Activated B cell treated with CpG ODN at 0.5 μM for 24 hours (primary cell): ENCODE data around the gene C12orf57. TPM values are rescaled to one million over a fixed set of nuclear protein-coding genes. Genes with fewer than 3 reads are reported as not detected.

Experiments used
- ATAC-seq: fragments of 200-7000 bp; cut with Tn5 transposase; one replicate; pipeline ENCODE4 v1.10.0; 2021; ENCODE audit warnings: low read depth, mild to moderate bottlenecking, moderate library complexity
- CTCF ChIA-PET: fragments of 350-600 bp; sonication (Branson Sonifier 250); formaldehyde crosslinking; loops from one replicate; lab custom pipeline; 2021; ENCODE audit warnings: antibody characterized with exemption; lab: Charles Lee
- POLR2A ChIA-PET: fragments of 350-600 bp; sonication (Branson Sonifier 250); formaldehyde crosslinking; loops from one replicate; lab custom pipeline; 2021; ENCODE audit warnings: antibody characterized with exemption; lab: Charles Lee
- DNase-seq: peaks from one replicate; pipeline ENCODE4 v3.0.0; 2022
- H3K27ac Mint-ChIP-seq: one replicate; pipeline ENCODE4 v1.8.0; 2020; ENCODE audit warnings: mixed read lengths
- H3K27me3 Mint-ChIP-seq: one replicate; pipeline ENCODE4 v1.8.0; 2021; ENCODE audit warnings: mixed read lengths
- H3K36me3 Mint-ChIP-seq: one replicate; pipeline ENCODE4 v1.8.0; 2021; ENCODE audit warnings: low read depth, mixed read lengths
- H3K4me1 Mint-ChIP-seq: one replicate; pipeline ENCODE4 v1.8.0; 2021; ENCODE audit warnings: mixed read lengths
- H3K4me3 Mint-ChIP-seq: one replicate; pipeline ENCODE4 v1.8.0; 2020; ENCODE audit warnings: mild to moderate bottlenecking, mixed read lengths
- H3K9me3 Mint-ChIP-seq: one replicate; pipeline ENCODE4 v1.8.0; 2020; ENCODE audit warnings: mixed read lengths
- intact Hi-C: fragments of 100-400 bp; cut with micrococcal nuclease; formaldehyde crosslinking; loops from one replicate; pipeline ENCODE4 v1.15.1; 2024
- total RNA-seq: library from RNA; stranded (reverse); gene quantifications from 2 replicates; pipeline ENCODE4 v1.2.3, GENCODE V29; 2022
- TF ChIP-seq, protein P1 (sequence below): fragments of 200-600 bp; IDR thresholded peaks from one replicate; pipeline ENCODE4 v1.8.0; 2022; ENCODE audit warnings: antibody characterized with exemption, mild to moderate bottlenecking

The C12orf57 gene
- total RNA-seq, 1 donor from 2014 or later, result 54.8 TPM

DNA sequence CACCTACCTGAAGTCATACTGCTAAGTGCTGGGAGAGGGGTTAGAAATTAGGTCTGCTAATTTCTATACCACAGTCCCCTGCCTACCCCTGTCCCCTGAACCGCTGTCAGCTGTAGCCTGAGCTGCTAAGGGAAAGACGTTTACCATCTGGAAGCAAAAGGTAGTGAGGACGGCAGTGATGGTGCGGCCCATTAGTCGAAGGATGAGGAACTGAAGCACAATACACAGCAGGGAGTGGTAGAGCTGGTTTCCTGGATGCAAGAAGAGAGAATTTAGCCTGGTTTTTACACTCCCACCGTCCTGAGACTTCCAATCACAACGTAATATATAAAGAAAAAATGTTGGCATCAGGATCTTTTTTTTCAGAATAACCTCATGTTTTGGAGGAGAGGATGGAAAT is 38.7 kb downstream of the C12orf57 start:
- Mint-ChIP-seq H3K4me3 (no peak overlapping the region), H3K27ac (no peak overlapping the region)

DNA sequence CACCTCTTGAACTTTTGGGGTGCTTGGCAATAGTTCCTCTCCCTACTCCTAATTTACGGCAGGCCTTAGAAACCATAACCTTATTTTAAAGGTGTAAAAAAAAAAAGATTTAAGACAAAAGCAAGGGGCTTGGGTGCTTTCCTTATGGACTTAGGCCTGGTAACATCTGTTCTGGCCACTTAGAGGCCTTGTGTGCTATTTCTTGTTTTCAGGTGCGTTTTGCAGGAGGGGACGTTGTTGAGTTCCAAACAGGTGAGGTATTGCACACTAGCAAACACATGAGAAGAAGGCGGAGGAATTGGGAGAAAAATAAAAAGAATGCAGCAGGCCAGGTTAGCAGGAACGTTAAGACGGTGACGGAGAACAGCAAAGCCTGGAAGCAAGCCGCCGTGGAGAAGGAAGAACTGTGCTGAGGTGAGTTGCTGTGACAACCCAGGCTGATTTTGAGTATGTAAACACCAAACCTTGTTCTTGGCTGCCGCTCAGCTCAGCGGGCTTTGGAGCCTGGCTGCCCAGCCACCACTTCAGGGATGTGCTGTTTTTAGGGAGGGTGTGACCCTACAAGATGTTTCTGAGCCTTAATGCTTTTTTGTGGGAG is 44.2 kb downstream of the C12orf57 start:
- Mint-ChIP-seq H3K27me3 (no peaks in the 10 kb centered on the region), H3K36me3 (peaks cover 34% of the 10 kb centered on the region), H3K4me3 (no peak overlapping the region), H3K9me3 (no peaks in the 10 kb centered on the region), H3K4me1 (no peaks in the 10 kb centered on the region), H3K27ac (no peak overlapping the region)
- no peak for ATAC-seq
- DNase-seq, result no peak
- intact Hi-C loops, result no loop called here
- TF ChIP-seq, protein P1, sequence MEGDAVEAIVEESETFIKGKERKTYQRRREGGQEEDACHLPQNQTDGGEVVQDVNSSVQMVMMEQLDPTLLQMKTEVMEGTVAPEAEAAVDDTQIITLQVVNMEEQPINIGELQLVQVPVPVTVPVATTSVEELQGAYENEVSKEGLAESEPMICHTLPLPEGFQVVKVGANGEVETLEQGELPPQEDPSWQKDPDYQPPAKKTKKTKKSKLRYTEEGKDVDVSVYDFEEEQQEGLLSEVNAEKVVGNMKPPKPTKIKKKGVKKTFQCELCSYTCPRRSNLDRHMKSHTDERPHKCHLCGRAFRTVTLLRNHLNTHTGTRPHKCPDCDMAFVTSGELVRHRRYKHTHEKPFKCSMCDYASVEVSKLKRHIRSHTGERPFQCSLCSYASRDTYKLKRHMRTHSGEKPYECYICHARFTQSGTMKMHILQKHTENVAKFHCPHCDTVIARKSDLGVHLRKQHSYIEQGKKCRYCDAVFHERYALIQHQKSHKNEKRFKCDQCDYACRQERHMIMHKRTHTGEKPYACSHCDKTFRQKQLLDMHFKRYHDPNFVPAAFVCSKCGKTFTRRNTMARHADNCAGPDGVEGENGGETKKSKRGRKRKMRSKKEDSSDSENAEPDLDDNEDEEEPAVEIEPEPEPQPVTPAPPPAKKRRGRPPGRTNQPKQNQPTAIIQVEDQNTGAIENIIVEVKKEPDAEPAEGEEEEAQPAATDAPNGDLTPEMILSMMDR, result no peak
- CTCF ChIA-PET, result no interaction called here
- POLR2A ChIA-PET, result interaction anchor here (1.0 kb wide), 1 partner anchor 50 kb away, joined by 4 read pairs; no protein-coding TSS in a partner anchor

More for the DNA sequence above, 38.7 kb downstream of the C12orf57 start:
- TF ChIP-seq, protein P1, result no peak
- ATAC-seq (no peak), DNase-seq (no peak)
- ChIA-PET POLR2A (interaction anchor here (0.7 kb wide), 1 partner anchor 18 kb away, joined by 3 read pairs; no protein-coding TSS in a partner anchor), CTCF (interaction anchor here (0.7 kb wide), 1 partner anchor 113 kb away, joined by 3 read pairs; no protein-coding TSS in a partner anchor)
- Mint-ChIP-seq H3K36me3 (peaks cover 58% of the 10 kb centered on the region), H3K4me1 (no peaks in the 10 kb centered on the region), H3K27me3 (no peaks in the 10 kb centered on the region), H3K9me3 (no peaks in the 10 kb centered on the region)
- intact Hi-C loops, result no loop called here

Other genes with a start within 250 kb of the C12orf57 start
- gene PIANP, start 243.2 kb upstream of the C12orf57 start, total RNA-seq, result 0.24 and 0.40 TPM in 2 replicates
- gene COPS7A, start 220.0 kb upstream of the C12orf57 start, total RNA-seq, result 28.1 and 35.8 TPM in 2 replicates
- gene MLF2, start 190.9 kb upstream of the C12orf57 start, total RNA-seq, result 102 and 105 TPM in 2 replicates
- gene PTMS, start 177.7 kb upstream of the C12orf57 start, total RNA-seq, result 4.8 and 6.4 TPM in 2 replicates
- 0.12 TPM in 1 of 2 replicates, not detected in the other for gene LAG3, start 171.5 kb upstream of the C12orf57 start, total RNA-seq
- gene CD4, start 154.5 kb upstream of the C12orf57 start, total RNA-seq, result 0.22 and 0.32 TPM in 2 replicates
- not detected in 2 replicates for gene GPR162, start 122.2 kb upstream of the C12orf57 start, total RNA-seq
- not detected in 2 replicates for gene P3H3, start 115.6 kb upstream of the C12orf57 start, total RNA-seq
- 0.51 and 0.60 TPM in 2 replicates for gene GNB3, start 103.1 kb upstream of the C12orf57 start, total RNA-seq
- gene CDCA3, start 92.7 kb upstream of the C12orf57 start, total RNA-seq, result 1.2 and 1.6 TPM in 2 replicates
- 108 and 110 TPM in 2 replicates for gene USP5, start 91.9 kb upstream of the C12orf57 start, total RNA-seq
- gene TPI1, start 76.5 kb upstream of the C12orf57 start, total RNA-seq, result 306 and 318 TPM in 2 replicates
- gene SPSB2, start 70.7 kb upstream of the C12orf57 start, total RNA-seq, result 14.4 and 16.2 TPM in 2 replicates
- 7.7 and 8.8 TPM in 2 replicates for gene LRRC23, start 39.2 kb upstream of the C12orf57 start, total RNA-seq
- 20.9 and 31.0 TPM in 2 replicates for gene ENO2, start 29.4 kb upstream of the C12orf57 start, total RNA-seq
- gene ATN1, start 16.1 kb upstream of the C12orf57 start, total RNA-seq, result 42.8 and 50.9 TPM in 2 replicates
- not detected in 2 replicates for gene RNU7-1, start 206 bp upstream of the C12orf57 start, total RNA-seq
- gene PTPN6, start 7.3 kb downstream of the C12orf57 start, total RNA-seq, result 371 and 393 TPM in 2 replicates
- 240 and 255 TPM in 2 replicates for gene PHB2, start 26.6 kb downstream of the C12orf57 start, total RNA-seq
- gene EMG1, start 26.9 kb downstream of the C12orf57 start, total RNA-seq, result 89.2 and 91.1 TPM in 2 replicates
- 19.3 and 21.3 TPM in 2 replicates for gene LPCAT3, start 74.5 kb downstream of the C12orf57 start, total RNA-seq
- 0.71 and 1.6 TPM in 2 replicates for gene C1S, start 116.7 kb downstream of the C12orf57 start, total RNA-seq
- 0.54 and 0.78 TPM in 2 replicates for gene C1R, start 148.4 kb downstream of the C12orf57 start, total RNA-seq
- 13.5 and 19.2 TPM in 2 replicates for gene C1RL, start 165.2 kb downstream of the C12orf57 start, total RNA-seq
- gene RBP5, start 184.9 kb downstream of the C12orf57 start, total RNA-seq, result 0.44 TPM in 1 of 2 replicates, not detected in the other
- 14.1 and 14.8 TPM in 2 replicates for gene CLSTN3, start 186.3 kb downstream of the C12orf57 start, total RNA-seq
- 24.9 and 26.8 TPM in 2 replicates for gene PEX5, start 245.7 kb downstream of the C12orf57 start, total RNA-seq